Type B pancreatic cell (in vitro differentiated cells): ENCODE measurements around the gene KLF13. TPM values are rescaled to one million over a fixed set of nuclear protein-coding genes. Genes with fewer than 3 reads are reported as not detected.

Source experiments
- DNase-seq: peaks from one replicate; pipeline ENCODE4 v3.0.0; 2021; ENCODE audit warnings: mixed read lengths; ENCODE audit not compliant: unreplicated experiment; ENCODE audit errors: extremely low spot score
- H3K27ac Mint-ChIP-seq: 2 replicates; pipeline ENCODE4 v1.8.0; 2021; ENCODE audit warnings: mild to moderate bottlenecking, mixed read lengths
- H3K27me3 Mint-ChIP-seq: 2 replicates; pipeline ENCODE4 v1.8.0; 2021; ENCODE audit warnings: mixed read lengths
- H3K36me3 Mint-ChIP-seq: 2 replicates; pipeline ENCODE4 v1.8.0; 2021; ENCODE audit warnings: mixed read lengths
- H3K4me1 Mint-ChIP-seq: one replicate; pipeline ENCODE4 v1.8.0; 2021; ENCODE audit warnings: mixed read lengths; ENCODE audit not compliant: unreplicated experiment
- H3K4me3 Mint-ChIP-seq: 2 replicates; pipeline ENCODE4 v1.8.0; 2021; ENCODE audit warnings: mild to moderate bottlenecking, mixed read lengths
- H3K9me3 Mint-ChIP-seq: 2 replicates; pipeline ENCODE4 v1.8.0; 2021; ENCODE audit warnings: mixed read lengths
- CTCF ChIP-seq: fragments of 200-600 bp; sonication (generic); conservative IDR thresholded peaks from 2 replicates; pipeline ENCODE4 v1.5.0; 2021; ENCODE audit warnings: antibody characterized with exemption, mild to moderate bottlenecking
- total RNA-seq: library from RNA; stranded (reverse); gene quantifications from 2 replicates; pipeline ENCODE4 v1.2.1, GENCODE V29; 2021; ENCODE audit warnings: low replicate concordance

KLF13 gene
- total RNA-seq, 1 donor from 2014 or later = 38.6 TPM

- H3K4me1 Mint-ChIP-seq = peaks cover 17% of the 10 kb centered on the region
- H3K4me3 Mint-ChIP-seq = no peak overlapping the region
- H3K36me3 Mint-ChIP-seq = no peaks in the 10 kb centered on the region
- no peaks in the 10 kb centered on the region for H3K9me3 Mint-ChIP-seq
- H3K27me3 Mint-ChIP-seq = no peaks in the 10 kb centered on the region
- no peak for TF ChIP-seq CTCF
- H3K27ac Mint-ChIP-seq = peak overlapping the region; percentile 55
- no peak for DNase-seq
These were observed 17.2 kb downstream of the KLF13 start for GRCh38 chr15:31343831-31344230.

GRCh38 chr15:31344266-31344665, 17.6 kb downstream of the KLF13 start:
- H3K9me3 Mint-ChIP-seq = no peaks in the 10 kb centered on the region
- peak overlapping the region; percentile 39 for H3K4me3 Mint-ChIP-seq
- no peak for TF ChIP-seq CTCF
- no peak for DNase-seq
- H3K36me3 Mint-ChIP-seq = no peaks in the 10 kb centered on the region
- no peaks in the 10 kb centered on the region for H3K27me3 Mint-ChIP-seq
- peaks cover 18% of the 10 kb centered on the region for H3K4me1 Mint-ChIP-seq
- H3K27ac Mint-ChIP-seq = peak overlapping the region; percentile 62

GRCh38 chr15:31344823-31345605, 18.4 kb downstream of the KLF13 start:
- no peak for DNase-seq
- Mint-ChIP-seq H3K9me3 (no peaks in the 10 kb centered on the region), H3K4me3 (peak overlapping the region; percentile 39), H3K36me3 (no peaks in the 10 kb centered on the region), H3K4me1 (peaks cover 25% of the 10 kb centered on the region), H3K27ac (peak overlapping the region; percentile 62), H3K27me3 (no peaks in the 10 kb centered on the region)
- no peak for TF ChIP-seq CTCF

GRCh38 chr15:31345606-31346366, 19.2 kb downstream of the KLF13 start:
- no peak for DNase-seq
- Mint-ChIP-seq H3K4me1 (peaks cover 27% of the 10 kb centered on the region), H3K36me3 (no peaks in the 10 kb centered on the region), H3K4me3 (no peak overlapping the region), H3K27ac (peak overlapping the region; percentile 18), H3K27me3 (no peaks in the 10 kb centered on the region), H3K9me3 (no peaks in the 10 kb centered on the region)
- TF ChIP-seq CTCF = no peak

GRCh38 chr15:31346367-31347066, 19.9 kb downstream of the KLF13 start:
- Mint-ChIP-seq H3K36me3 (no peaks in the 10 kb centered on the region), H3K27me3 (no peaks in the 10 kb centered on the region), H3K27ac (peak overlapping the region; percentile 18), H3K4me3 (no peak overlapping the region), H3K9me3 (no peaks in the 10 kb centered on the region), H3K4me1 (peaks cover 30% of the 10 kb centered on the region)
- DNase-seq = no peak
- no peak for TF ChIP-seq CTCF
